Measurements from ENCODE around the gene CLHC1.
"Not testable (repeated sequence)": the region's sequence is repeated elsewhere in the genome, so short reads cannot be mapped to it uniquely, and the experiment has no call there.

The CLHC1 gene

GRCh38 chr2:55141572-55142413 lies 90.3 kb downstream of the CLHC1 start:
- peak; percentile 41 for DNase-seq (ENCODE audit: low read depth, low spot score)
- no peak overlapping the region for H3K4me3 ChIP-seq (ENCODE audit: low read length)

- DNase-seq (ENCODE audit: low read depth, low spot score), result peak; percentile 78
- H3K4me3 ChIP-seq (ENCODE audit: low read length), result no peak overlapping the region
Observed at GRCh38 chr2:55140316-55141219, 91.5 kb downstream of the CLHC1 start.

- H3K4me3 ChIP-seq (ENCODE audit: low read length), result no peak overlapping the region
- no peak for DNase-seq (ENCODE audit: low read depth, low spot score)
Observed at GRCh38 chr2:55139305-55139704, 92.8 kb downstream of the CLHC1 start.

- no peak for DNase-seq (ENCODE audit: low read depth, low spot score)
- no peak overlapping the region for H3K4me3 ChIP-seq (ENCODE audit: low read length)
Observed at GRCh38 chr2:55138882-55139229, 93.2 kb downstream of the CLHC1 start.

GRCh38 chr2:55138014-55138881 lies 93.8 kb downstream of the CLHC1 start:
- no peak overlapping the region for H3K4me3 ChIP-seq (ENCODE audit: low read length)
- no peak for DNase-seq (ENCODE audit: low read depth, low spot score)

GRCh38 chr2:55137024-55137958 lies 94.8 kb downstream of the CLHC1 start:
- H3K4me3 ChIP-seq (ENCODE audit: low read length), result no peak overlapping the region
- DNase-seq (ENCODE audit: low read depth, low spot score), result no peak

GRCh38 chr2:55136138-55136541 lies 96.0 kb downstream of the CLHC1 start:
- DNase-seq (ENCODE audit: low read depth, low spot score), result no peak
- no peak overlapping the region for H3K4me3 ChIP-seq (ENCODE audit: low read length)

- no peak overlapping the region for H3K4me3 ChIP-seq (ENCODE audit: low read length)
- DNase-seq (ENCODE audit: low read depth, low spot score), result no peak
Observed at GRCh38 chr2:55135491-55135890, 96.6 kb downstream of the CLHC1 start.

- H3K4me3 ChIP-seq (ENCODE audit: low read length), result peak overlapping the region; percentile 16
- DNase-seq (ENCODE audit: low read depth, low spot score), result no peak
Observed at GRCh38 chr2:55134316-55134706, 97.8 kb downstream of the CLHC1 start.

GRCh38 chr2:55133467-55134315 lies 98.4 kb downstream of the CLHC1 start:
- peak; percentile 79 for DNase-seq (ENCODE audit: low read depth, low spot score)
- peak overlapping the region; percentile 16 for H3K4me3 ChIP-seq (ENCODE audit: low read length)

GRCh38 chr2:55130849-55131248 lies 101.2 kb downstream of the CLHC1 start:
- DNase-seq (ENCODE audit: low read depth, low spot score), result no peak
- H3K4me3 ChIP-seq (ENCODE audit: low read length), result no peak overlapping the region

GRCh38 chr2:55126643-55127042 lies 105.5 kb downstream of the CLHC1 start:
- not testable (repeated sequence) for H3K4me3 ChIP-seq (ENCODE audit: low read length); DNase-seq (ENCODE audit: low read depth, low spot score)

Measured in Jurkat, Clone E6-1 (cell line).